Kidney epithelial cell (primary cell): Measurements from ENCODE around the gene SCLY. TPM values are rescaled to one million over a fixed set of nuclear protein-coding genes. Genes with fewer than 3 reads are reported as not detected.

Experiments
- DNase-seq: peaks from one replicate; pipeline ENCODE4 v3.0.0-alpha.2; 2010; ENCODE audit warnings: low read depth
- H3K27me3 ChIP-seq: 2 replicates; pipeline ENCODE4 v1.6.0; 2011; ENCODE audit warnings: low read length; ENCODE audit not compliant: control insufficient read depth, insufficient read depth
- H3K36me3 ChIP-seq: 2 replicates; pipeline ENCODE4 v1.5.1; 2011; ENCODE audit warnings: low read length; ENCODE audit not compliant: control insufficient read depth, insufficient read depth
- H3K4me3 ChIP-seq: 2 replicates; pipeline ENCODE4 v1.5.1; 2011; ENCODE audit warnings: low read depth, mild to moderate bottlenecking, control low read depth, low read length
- CTCF ChIP-seq: IDR thresholded peaks from 2 replicates; pipeline ENCODE4 v1.5.1; 2011; ENCODE audit warnings: mild to moderate bottlenecking, moderate library complexity, low read length, control low read depth, inconsistent platforms; ENCODE audit not compliant: insufficient read depth, poor library complexity, severe bottlenecking
- total RNA-seq: library from RNA; depleted of rRNA; stranded (reverse); fragments of >200 nt; gene quantifications from 2 replicates; pipeline ENCODE4 v1.2.3, GENCODE V29; 2015

The SCLY gene
- total RNA-seq, 1 donor from 2014 or later = 32.1 TPM

DNA sequence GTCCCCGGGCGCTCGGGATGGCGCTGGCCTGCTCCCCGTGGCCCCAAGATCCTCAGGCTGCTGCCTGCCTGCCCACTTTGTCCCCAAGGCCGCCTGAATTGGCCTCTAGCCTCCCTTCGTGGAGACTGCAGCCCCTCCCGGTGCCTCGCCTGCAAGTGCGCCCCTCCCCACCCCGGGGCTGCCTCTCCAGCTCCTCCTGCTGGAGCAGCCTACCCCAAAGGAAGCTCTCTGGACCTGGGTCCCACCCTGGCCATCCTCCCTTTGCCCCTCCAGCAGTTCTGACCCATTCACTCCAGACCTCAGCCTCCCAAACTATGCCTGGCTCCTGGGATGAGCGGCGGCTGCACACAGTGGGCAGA lies 45.5 kb downstream of the SCLY start:
- no peak for TF ChIP-seq CTCF
- Histone ChIP-seq H3K27me3 (peaks cover 13% of the 10 kb centered on the region), H3K36me3 (no peaks in the 10 kb centered on the region), H3K4me3 (no peak overlapping the region)
- DNase-seq = no peak

- Histone ChIP-seq H3K4me3 (no peak overlapping the region), H3K27me3 (peaks cover 9% of the 10 kb centered on the region), H3K36me3 (no peaks in the 10 kb centered on the region)
- DNase-seq = no peak
- TF ChIP-seq CTCF = peak; percentile 29
Observed at GRCh38 chr2:238106698-238107524, 46.1 kb downstream of the SCLY start.

GRCh38 chr2:238107525-238108422 lies 47.0 kb downstream of the SCLY start:
- no peak for DNase-seq
- Histone ChIP-seq H3K36me3 (no peaks in the 10 kb centered on the region), H3K4me3 (no peak overlapping the region), H3K27me3 (peaks cover 8% of the 10 kb centered on the region)
- no peak for TF ChIP-seq CTCF

- DNase-seq = no peak
- no peak overlapping the region for H3K4me3 ChIP-seq
Observed at GRCh38 chr2:238108423-238109183, 47.8 kb downstream of the SCLY start.

GRCh38 chr2:238113611-238114010 lies 52.8 kb downstream of the SCLY start:
- Histone ChIP-seq H3K27me3 (no peaks in the 10 kb centered on the region), H3K4me3 (no peak overlapping the region), H3K36me3 (no peaks in the 10 kb centered on the region)
- TF ChIP-seq CTCF = no peak
- DNase-seq = no peak

More at GRCh38 chr2:238108423-238109183, 47.8 kb downstream of the SCLY start:
- no peak for TF ChIP-seq CTCF
- Histone ChIP-seq H3K27me3 (peaks cover 8% of the 10 kb centered on the region), H3K36me3 (no peaks in the 10 kb centered on the region)
